H1 (cell line): Measurements from ENCODE around the gene GGT6. TPM values are rescaled to one million over a fixed set of nuclear protein-coding genes. Genes with fewer than 3 reads are reported as not detected.

Experiments used
- JUND ChIP-seq: IDR thresholded peaks from 2 replicates; pipeline ENCODE4 v1.6.1; 2011; ENCODE audit warnings: mild to moderate bottlenecking, improper control_type of control experiment, low read length
- SAP30 ChIP-seq: fragments of 300-600 bp; sonication (generic); IDR thresholded peaks from 2 replicates; pipeline ENCODE4 v1.7.1; 2012; ENCODE audit warnings: low read length, moderate library complexity, mild to moderate bottlenecking, inconsistent platforms; ENCODE audit not compliant: insufficient read depth, insufficient replicate concordance
- SRF ChIP-seq: IDR thresholded peaks from 2 replicates; pipeline ENCODE4 v1.6.1; 2011; ENCODE audit warnings: mild to moderate bottlenecking, low read depth, low read length, moderate library complexity
- ZNF274 ChIP-seq: IDR thresholded peaks from 2 replicates; pipeline ENCODE4 v1.7.0; 2012; ENCODE audit warnings: low read length, borderline replicate concordance; ENCODE audit errors: extremely low read depth
- polyA plus RNA-seq, 7 experiments: library from polyadenylated mRNA; depleted of rRNA in 3 of 7; stranded (reverse) in 5 of 7; unstranded in 2 of 7; fragments of >200 nt in 5 of 7; fragments of 200-250 nt in 2 of 7; gene quantifications; 1 replicate in 5 of 7; 2 replicates in 1 of 7; 4 replicates in 1 of 7; pipeline versions ENCODE4 v1.2.1 to v1.2.3, GENCODE V29; 2011 to 2013; ENCODE audit warnings: missing spikeins in 2 of 7, mixed read lengths in 2 of 7
- total RNA-seq: library from RNA; stranded (reverse); fragmentation: NEBNext Ultra II Directional; extraction: Animal tissue kit (Norgen Biotek cat#: 25700); gene quantifications from 2 replicates; pipeline ENCODE4 v1.2.1, GENCODE V29; 2021
- TF ChIP-seq, protein P1 (sequence below), 3 experiments: IDR thresholded peaks; 1 replicate in 2 of 3; 2 replicates in 1 of 3; pipeline versions ENCODE4 v1.5.1 to v1.6.1; 2011; ENCODE audit warnings: low read length in 3 of 3, mild to moderate bottlenecking in 3 of 3, inconsistent platforms in 2 of 3, low read depth in 1 of 3, moderate library complexity in 1 of 3; ENCODE audit not compliant: insufficient read depth in 1 of 3; ENCODE audit errors: control extremely low read depth in 1 of 3

Gene GGT6
- total and polyA plus RNA-seq, 2 of the 8 experiments (the other 6 are each of a cell fraction or from before 2014, with no cell fraction given): 0.18 TPM; not detected in 1

DNA sequence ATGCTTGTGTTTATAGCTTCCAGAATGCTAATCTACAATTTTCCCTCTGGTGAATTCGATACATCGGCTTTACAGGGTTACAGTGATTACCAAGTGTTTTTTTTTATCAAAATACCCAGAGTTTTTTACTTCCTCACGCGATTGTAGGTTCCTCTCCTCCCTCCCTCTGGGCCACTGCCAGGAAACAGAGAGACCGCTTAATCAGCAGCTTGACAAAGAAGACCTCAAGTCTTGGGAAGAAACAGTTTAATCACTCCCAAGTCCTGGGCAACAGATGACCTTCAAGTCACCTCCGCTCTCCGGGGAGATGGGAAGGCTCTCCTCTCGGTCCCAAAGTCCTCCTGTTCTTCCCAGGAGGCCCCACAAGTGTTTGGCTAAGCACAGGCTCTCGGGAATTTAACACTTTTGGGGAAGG, 47.4 kb upstream of the GGT6 start (continued):
- TF ChIP-seq SAP30: no peak
- TF ChIP-seq, protein P1, sequence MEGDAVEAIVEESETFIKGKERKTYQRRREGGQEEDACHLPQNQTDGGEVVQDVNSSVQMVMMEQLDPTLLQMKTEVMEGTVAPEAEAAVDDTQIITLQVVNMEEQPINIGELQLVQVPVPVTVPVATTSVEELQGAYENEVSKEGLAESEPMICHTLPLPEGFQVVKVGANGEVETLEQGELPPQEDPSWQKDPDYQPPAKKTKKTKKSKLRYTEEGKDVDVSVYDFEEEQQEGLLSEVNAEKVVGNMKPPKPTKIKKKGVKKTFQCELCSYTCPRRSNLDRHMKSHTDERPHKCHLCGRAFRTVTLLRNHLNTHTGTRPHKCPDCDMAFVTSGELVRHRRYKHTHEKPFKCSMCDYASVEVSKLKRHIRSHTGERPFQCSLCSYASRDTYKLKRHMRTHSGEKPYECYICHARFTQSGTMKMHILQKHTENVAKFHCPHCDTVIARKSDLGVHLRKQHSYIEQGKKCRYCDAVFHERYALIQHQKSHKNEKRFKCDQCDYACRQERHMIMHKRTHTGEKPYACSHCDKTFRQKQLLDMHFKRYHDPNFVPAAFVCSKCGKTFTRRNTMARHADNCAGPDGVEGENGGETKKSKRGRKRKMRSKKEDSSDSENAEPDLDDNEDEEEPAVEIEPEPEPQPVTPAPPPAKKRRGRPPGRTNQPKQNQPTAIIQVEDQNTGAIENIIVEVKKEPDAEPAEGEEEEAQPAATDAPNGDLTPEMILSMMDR (IDR thresholded peaks at IDR 0.05; ENCODE audit: control extremely low read depth in 1 of 3, insufficient read depth in 1 of 3, low read depth in 1 of 3, low read length in 3 of 3): no peak
- no peak for TF ChIP-seq ZNF274
- no peak for TF ChIP-seq JUND
- no peak for TF ChIP-seq SRF
